GM23248 (cell line): Measurements from ENCODE around the gene L1CAM.

Experiments
- EZH2 ChIP-seq: fragments of 200-600 bp; sonication (generic); IDR thresholded peaks from 2 replicates; pipeline ENCODE4 v1.6.1; 2018; ENCODE audit warnings: antibody characterized with exemption, mild to moderate bottlenecking; ENCODE audit not compliant: insufficient read depth, poor library complexity, severe bottlenecking
- EZH2phosphoT487 ChIP-seq: fragments of 200-600 bp; sonication (generic); IDR thresholded peaks from 2 replicates; pipeline ENCODE4 v1.6.1; 2018; ENCODE audit warnings: antibody characterized with exemption, moderate library complexity, mild to moderate bottlenecking, low read depth; ENCODE audit not compliant: insufficient read depth

- TF ChIP-seq EZH2, result no peak
- no peak for TF ChIP-seq EZH2phosphoT487
Measured at GRCh38 chrX:153861733-153862310, 24.2 kb downstream of the L1CAM start.
